IPS-NIHi7 (cell line): Measurements from ENCODE around the gene SORCS2.

Experiments
- DNase-seq: peaks from one replicate; pipeline ENCODE4 v3.0.0; 2012; ENCODE audit warnings: mixed read lengths; ENCODE audit errors: extremely low spot score

Gene SORCS2

DNA sequence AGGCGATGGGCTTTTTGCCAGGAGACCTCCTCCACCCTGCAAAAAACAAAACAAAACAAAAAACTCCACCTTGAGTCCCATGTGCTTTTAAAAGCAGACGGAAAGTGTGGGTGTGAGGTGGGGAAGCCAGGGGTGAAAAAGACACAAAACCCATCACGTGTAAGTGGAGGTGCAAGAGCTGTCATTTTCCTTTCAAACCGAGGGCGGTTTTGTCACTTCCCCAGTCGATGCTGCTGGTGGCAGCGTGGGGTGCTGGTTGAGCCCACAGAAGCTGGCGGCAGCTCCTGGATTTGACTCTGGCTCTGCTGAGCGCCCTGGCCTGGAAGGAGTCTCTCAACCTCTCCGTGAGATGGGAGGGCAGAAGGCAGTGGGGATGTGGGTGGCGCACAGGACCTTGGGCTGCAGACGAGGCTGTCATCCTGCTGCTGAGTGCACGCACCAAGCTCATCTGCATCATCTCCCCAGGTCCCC lies 132.3 kb downstream of the SORCS2 start:
- no peak for DNase-seq

DNA sequence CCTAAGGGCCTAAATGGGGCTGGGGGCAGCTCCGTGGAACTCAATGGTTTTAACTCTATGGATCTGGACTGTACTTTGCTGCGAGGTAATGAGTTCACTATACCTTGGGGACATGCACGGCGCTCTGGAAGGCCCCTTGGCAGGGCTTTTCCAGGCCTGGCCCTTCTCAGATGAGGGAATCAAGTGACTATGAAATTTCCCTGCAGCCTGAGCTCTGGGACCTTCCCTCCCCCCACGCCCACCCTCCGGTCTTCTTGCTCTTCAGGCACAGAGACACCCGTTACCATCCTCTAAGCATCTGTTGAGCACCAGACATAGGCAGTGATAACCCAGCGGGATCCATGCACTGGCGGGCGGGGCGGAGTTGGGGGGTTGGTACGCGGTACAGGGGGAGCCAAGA lies 133.2 kb downstream of the SORCS2 start:
- no peak for DNase-seq

DNA sequence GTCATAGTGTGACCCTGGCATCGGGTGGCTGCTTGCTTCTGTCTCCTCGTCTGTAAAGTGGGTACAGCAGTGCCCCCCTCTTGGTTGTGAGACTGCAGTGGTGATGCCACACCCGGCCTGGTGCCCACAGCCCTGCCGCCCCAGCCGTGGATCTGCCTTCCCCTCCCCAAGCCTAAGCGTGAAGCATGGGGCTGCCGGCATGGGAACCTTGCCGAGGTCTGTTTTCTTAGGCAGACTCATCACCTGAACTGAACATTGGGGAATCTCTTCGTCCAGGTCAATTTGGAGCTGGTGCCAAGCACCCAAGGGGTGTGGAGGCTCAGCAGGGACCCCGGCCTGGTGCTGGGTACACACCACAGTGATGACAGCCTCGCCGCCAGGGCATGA lies 134.0 kb downstream of the SORCS2 start:
- no peak for DNase-seq

DNA sequence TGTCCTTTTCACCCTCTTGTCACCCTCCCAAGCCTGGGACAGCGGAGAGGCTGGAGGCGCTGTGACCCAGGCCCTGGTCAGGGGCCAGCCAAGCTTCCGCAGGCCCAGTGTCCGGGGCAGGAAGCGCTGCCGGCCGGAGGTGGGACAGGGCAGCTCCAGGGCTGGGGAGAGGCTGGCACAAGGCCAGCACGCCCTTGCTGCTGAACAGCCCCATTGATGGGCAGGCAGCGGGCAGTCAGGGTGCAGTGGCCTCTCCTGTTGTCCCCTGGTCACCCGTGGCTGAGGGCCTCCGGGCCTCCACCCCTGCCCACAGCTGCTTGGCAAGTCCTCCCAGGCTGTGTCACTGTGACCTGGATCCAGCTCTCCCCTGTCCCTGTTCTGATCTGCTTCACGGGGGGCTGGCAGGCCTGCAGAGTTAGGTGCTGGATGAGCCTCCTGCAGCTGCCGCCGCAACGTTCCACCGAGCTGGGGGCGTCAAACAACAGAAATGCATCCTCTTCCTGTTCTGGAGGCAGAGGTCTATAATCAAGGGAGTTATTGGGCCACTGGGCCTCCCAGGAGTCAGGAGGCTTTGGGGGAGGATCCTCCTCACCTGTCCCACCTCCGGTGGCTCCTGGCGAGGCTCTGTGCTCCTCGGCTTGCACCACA lies 134.5 kb downstream of the SORCS2 start:
- no peak for DNase-seq

DNA sequence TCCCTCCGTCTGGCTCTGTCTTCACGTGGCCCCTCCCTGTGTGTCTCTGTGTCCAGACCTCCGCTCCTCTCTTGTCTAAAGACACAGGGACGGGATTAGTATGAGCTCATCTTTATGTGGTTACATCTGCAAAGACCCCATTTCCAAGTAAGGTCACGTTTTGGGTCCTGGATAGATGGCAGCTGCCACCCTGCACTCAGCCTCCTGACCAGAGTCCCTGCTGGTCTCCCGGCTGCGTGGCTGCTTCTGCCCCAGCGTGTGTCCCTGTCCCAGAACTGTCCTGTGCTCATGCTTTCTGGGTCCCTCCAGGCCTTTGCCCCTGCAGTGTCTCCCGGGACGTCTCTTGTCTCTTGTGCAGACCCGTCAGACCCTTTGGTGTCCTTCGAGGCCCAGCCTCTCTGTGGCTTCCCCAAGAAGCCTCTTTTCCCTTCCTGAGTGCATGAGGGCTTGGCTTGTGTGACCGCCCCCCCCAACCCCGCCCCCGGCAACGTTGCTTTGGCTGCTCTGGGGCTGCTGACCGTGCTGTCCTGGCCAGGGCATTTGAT lies 135.1 kb downstream of the SORCS2 start:
- no peak for DNase-seq

DNA sequence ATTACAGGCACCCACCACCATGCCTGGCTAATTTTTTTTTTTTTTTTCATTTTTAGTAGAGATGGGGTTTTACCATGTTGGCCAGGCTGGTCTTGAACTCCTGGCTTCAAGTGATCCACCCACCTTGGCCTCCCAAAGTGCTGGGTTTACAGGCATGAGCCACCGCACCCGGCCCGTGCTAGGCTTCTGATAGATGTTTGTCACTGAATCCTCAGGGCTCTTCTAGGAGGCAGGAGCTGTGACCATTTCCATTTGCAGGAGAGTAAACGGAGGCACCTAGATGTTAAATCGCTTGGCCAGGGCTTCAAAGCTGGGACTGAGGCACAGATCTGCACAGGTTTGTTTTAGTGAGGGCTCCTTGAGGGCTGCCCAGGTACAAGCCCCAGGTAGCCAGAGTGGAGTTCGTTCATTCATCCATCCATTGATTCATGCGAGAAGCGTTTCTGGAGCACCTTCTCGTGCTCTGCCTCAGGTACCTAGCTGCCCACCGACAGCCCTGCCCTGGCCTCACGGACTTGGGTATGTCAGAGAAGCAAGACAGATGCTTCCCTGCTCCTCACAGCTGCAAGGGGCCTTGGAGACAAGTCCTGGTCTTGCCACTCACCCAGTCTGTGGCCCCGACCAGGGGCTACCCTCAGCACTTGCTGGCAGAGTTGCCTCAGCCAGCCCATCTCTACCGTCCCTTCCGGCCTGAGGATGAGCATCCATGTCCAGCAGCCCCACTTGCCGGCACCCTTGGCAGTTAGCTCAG lies 136.0 kb downstream of the SORCS2 start:
- no peak for DNase-seq

DNA sequence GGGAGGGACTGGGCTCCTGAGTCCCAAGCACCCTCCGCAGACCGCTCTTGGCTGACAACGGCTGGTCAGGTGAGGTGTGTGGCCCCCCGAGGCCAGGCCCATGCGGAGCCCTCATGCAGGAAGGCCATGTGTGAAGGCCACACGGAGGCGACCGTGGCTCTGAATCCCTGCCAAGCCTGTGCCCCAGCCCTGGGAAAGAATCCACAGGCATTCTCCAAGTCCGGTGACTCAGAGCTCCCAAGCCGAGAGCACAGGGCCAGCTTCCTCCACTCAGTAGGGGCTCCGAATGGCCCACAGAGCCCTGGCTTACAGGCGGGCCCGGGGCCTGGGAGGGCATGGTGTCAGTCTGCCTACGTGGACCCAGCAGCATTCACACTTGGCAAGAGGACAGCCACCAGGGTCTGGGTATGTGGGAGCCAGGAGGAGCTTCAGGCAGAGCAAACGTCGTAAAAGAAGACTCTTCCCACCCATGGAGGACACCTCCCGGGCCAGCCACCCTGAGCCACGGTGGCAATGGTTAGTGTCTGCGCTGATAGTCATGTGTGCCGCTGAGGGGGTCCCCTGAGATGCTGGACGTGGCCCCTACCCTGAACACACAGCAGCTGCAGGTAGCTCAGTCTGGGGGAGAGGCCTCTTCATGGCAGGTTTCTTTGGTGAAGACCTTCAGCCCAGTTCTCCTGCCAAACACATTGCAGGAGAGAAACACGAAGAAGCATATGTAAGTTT lies 136.7 kb downstream of the SORCS2 start:
- peak; percentile 40 for DNase-seq

DNA sequence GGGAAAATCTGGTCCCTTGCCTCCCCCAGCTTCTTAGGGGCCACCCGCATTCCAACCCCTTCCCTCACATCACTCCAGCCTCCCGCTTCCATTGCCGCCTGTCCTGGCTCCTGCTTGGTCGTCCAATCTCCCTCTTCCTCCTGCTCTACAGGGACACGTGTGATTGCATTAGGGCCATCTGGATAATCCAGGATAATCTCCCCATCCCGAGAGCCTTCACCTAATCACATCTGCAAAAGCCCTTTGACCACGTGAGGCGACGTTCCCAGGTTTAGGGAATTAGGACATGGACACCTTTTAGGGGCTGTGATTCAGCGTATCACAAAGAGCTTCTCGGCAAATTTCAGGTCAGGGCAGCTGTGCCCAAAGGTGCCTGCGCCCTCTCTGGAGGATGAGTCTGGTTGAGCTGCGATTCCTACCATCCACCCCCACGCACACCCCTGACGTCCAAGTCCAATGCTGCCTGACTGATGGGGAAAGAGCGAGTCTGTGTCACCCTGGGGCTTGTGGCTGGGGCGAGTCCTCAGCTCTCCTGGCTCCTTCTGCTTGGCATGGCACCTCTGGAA lies 137.8 kb downstream of the SORCS2 start:
- DNase-seq, result no peak

DNA sequence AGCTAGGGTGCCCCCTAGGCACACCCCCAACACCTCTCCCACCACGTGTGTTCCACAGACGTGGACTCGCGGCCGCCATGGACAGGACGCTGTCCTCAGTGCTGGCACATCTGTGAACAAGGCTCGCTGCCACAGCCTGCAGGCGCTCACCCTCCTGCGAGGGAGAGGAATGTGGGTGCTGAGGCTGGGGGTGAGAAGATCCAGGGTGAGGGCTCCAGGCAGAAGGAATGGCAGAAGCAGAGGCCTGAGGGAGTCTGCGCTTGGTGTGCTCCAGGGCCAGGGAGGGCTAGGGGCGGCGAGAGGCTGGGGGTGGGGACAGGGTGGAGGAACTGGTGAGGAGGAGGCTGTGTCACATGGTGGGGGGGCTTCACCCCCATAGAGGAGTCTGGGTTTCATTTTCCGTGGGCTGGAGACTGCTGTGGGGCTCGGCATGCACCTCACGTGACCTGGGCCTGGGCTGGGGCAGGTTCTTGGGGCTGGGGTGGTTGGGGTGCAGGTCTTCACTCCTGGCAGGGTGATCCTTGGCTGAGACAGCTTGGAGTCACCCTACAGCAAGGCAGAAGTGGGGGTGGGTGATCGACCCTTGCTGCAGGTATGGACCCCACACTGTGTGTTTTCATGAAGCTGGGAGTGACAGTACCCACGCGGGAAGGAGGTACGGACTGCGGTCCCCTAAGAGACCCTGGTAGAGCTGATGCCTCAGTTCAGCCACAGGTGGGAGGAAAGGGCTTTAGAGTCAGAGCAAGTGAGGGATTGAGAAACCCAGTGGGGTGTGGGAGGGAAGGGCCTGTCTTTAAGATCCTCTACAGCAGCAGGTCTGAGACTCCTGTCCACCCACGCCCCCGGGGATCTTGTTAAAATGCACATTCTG lies 138.7 kb downstream of the SORCS2 start:
- DNase-seq, result no peak

DNA sequence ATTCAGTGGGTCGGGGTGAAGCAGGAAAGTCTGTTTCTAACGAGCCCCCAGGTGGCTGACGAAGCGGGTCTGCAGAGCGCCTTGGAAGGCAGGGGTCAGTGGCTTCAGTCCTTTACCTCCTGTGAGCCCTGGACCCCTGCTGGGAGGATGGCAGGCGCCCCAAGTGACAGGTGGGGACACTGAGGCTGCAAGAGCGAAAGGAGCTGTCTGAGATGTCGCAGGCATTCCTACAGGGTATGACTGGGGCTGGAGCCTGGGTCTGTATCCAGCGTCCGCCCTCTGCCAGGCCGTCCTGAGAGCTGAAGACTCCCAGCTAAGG lies 139.3 kb downstream of the SORCS2 start:
- no peak for DNase-seq

DNA sequence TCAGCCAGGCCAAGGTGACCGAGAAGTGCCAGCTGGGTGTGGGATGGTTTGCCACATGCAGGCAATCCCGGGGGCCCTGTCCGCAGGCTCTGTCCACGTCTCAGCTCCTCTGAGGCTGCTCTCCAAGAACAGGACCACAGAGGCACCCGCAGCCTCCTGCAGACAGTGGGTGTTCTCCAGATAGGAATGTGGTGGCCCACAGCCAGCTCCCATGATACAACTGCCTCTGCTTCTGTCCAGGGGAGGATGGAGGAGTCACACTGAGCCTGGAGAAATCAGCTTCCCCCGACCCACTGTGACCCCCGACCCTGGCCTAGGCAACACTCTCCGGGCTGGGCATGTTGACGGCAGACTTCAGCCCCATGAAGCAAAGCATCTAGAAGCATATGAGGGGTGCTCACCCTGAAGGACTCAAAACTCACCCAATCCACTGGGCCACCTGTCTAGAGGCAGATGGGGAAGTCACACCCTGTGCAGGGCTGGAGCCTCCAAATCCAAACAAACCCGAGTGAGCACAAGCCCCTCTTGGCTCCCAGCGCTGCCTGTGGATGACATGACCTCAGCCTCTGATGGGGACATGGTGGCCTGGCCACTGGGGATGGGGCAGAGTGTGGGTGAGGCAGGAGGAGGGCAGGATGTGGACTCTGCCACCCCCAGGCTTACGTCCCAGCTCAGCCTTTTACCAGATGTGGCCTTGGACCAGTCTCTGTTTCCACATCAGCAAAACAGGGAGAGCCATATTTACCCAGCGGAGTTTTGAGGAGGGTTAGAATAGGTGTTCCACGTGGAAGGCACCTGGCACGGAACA lies 140.1 kb downstream of the SORCS2 start:
- no peak for DNase-seq

DNA sequence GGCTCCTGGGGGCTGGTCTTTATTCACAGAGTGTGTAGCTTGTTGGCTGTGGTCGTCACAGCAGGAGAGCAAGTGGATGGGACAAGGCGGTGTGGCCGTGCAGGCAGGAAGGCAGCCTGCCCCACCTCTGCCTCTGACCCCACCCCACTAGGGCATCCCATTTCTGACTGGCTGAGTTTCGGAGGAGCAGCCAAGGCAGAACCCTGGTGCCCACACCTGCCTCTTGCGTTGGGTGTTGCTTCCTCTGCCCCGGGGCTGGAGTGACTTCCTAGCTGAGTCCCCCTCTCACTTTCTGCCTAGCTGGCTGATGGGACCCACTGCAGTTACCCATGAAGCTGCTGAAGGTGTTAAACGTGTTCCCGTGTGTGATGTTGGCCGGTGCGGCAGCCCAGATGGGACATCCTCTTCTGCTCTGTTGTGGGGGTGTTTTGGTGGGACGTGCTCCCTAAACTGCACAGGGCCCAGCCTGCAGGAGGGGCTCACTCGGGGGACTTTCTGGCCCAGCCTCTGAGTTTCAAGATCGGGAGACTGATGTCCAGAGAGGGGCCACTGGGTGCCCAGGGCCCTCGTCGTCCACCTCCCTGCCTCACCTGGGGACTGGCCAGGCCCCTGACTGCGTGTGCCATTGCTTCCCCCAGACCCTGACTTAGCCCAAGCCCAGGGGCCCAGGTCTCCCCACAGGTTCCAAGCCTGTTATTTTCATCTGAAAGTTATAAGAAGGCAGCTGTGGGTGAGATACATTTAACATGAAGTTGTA lies 140.9 kb downstream of the SORCS2 start:
- DNase-seq, result no peak

DNA sequence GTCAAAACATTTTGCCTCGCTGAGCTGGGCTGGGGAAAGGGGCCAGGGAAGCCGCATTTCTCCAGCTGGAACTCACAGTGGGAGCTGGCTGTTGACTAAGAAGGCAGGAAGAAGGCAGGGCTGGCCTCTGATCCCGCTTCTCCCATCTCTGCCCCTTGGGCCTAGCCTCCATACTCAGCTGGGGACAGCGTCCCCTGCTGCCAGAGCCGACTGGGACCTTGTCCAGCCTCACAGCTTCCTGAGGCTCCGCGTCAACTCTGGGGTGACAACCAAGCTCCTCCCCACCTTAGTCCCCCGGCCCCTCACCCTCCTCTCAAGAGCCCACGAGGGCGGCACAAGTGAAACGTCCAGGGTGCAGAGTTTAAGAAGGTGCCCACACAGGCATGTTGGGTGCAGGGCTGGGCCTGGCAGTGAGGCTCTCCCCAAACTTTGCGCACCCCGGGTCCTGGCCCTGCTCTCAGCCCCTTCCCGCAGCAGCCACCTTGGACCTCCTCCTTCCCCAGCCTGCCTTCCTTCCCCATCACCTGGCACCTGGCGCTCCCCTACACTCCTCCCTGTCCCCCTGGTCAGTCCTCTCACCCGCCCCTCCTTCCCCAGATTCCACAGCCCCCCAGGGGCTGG lies 141.6 kb downstream of the SORCS2 start:
- DNase-seq, result no peak

DNA sequence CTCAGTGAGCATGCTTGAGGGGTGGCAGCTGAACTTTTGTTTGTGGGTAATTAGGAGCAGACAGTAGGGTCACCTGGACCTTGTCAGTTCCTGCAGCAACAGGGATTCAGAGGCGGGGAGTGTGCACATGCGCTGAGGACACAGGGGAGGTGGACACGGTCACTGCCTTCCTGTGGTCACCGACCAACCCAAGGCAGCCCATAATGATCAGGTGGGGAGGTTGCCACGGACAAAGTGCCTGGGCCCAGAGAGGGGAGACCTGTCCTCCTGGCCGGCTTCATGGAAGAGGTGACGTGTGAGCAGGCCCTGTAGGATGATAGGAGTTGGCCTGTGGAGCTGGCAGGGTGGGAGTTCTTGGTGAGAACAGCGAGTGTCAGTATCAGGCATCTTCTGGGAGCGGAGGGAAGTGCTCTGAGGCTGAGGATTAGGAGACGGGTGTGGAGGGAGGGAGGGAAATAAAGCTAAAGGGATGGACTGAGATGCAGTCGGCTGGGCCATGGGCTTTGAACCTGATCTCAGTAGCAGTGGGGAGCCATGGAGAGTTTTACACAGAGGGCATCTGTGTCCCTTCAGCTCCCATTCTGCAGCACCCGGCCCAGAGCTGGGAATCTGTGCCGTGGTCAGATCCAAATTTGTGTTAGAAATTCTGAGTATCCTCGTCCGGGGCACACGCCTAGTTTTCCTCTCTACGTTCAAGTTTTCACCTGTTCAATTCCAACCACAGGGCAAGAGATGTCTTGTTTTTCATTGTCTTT lies 142.4 kb downstream of the SORCS2 start:
- DNase-seq, result no peak

DNA sequence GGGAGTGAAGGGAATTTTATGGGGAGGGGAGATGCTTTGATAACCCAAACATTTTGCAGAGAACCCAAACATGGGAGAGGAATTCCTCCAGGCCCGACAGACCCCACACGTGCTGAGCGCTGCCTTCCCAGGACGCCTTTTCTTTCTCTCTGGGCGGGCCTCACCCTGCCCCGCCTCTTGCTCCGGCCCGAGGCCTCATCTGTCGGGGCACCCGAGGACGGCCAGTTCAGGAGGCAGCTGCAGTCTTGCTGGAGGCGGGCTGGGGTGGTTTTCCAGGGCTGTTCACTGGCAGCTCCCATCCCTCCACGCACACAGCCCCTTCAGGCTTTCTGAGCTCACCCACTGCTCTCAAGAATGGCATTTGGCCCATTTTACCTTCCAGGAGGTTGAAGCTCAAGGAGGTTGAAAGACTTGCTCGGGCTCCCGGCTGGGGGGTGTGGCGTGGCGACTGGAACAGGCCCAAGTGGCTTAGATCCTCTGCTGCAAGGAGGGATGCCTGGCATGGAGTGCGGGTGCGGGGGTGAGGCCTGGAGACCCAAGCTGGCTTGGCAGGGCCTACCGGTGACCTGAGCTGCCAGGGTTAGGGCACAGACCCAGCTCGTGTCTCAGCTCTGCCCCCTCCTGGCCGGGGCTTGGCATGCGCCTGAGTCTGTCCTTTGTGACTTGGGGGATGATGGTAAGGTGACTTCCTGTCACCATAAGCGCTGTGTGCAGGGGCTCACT lies 143.2 kb downstream of the SORCS2 start:
- DNase-seq, result peak; percentile 93

DNA sequence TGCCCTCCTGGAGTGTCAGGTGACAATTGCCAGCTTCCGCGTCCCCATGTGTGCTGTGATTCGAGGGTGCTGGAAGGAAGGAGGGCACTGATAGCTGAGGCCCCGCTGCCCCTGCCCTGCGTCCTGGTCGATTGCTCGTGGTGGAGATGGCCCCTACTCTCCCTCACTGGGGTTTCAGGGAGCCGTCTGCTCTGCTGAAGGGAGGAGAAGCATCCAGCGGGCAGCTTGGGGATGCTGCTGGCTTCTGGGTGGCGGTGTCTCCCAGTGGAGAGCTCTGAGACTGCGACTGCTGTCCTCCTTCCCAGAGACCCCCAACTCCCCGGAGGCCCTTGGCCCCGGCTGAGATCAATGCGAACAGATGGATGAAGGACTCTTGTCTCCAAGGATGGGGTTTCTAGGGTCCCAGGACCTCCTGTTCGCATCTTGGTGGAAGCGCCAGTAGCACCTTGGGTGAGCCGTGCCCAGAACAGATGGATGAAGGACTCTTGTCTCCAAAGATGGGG lies 143.8 kb downstream of the SORCS2 start:
- DNase-seq, result no peak

DNA sequence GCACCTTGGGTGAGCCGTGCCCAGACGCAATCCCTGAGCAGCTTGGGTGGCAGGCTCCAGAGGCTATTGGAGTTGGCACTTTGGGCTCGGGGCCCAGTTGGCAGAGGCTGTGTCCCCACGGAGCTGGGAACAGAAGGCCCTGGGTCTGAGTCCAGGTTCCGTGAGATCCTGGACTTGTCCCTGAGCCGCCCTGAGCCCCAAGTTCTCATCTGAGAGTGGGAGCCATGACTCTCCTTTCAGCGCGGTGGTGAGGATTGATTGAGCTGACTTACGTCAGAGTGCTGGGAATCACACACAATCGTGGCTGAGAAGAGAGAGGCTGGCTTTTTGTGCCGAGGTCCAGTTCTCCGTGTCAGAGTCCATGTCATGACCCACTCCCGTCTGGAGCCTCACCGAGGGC lies 144.4 kb downstream of the SORCS2 start:
- no peak for DNase-seq
